ENCODE results near the gene ERC2. TPM values are rescaled to one million over a fixed set of nuclear protein-coding genes. Genes with fewer than 3 reads are reported as not detected.

ERC2 gene
- polyA plus RNA-seq, 2 of the 4 experiments (the other 2 are of a cell fraction), result 0.16 TPM; not detected in 1

DNA sequence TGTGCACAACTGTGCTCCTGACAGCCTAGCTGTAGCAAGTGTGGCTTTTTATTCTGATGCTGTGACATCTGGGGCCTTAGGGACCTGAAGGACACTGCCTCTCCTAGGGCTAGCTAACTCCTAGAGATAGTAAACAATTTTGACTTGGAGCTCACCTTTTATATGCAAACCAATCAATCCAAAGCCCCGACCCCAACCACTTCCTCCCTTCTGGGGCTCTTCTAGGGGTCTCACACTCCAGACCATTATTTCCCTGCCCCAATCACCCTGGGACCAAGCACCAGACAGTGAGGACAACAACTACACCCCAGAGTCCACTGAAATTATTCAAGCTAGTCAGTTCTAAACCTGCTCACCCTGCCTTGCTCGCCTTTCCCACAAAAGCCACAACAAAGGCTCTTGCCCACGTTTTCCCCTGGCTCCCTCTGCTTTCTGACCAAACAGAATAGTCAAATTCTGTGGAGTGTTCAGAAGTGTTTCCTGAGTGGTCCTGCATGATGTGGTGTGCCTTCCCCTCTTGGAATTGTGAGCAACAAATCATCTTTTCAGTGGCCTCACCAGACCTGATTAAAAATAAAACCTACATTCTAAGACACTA, 897.0 kb downstream of the ERC2 start:
- 10% methylated on average over 3 of the region's 3 CpGs for WGBS (ENCODE audit: missing lambda C conversion rate)
- no peak overlapping the region for H3K27ac ChIP-seq
- CTCF ChIA-PET, result no interaction called here
- no peaks in the 10 kb centered on the region for H3K9me3 ChIP-seq
- no peaks in the 10 kb centered on the region for H3K4me1 ChIP-seq
- FAIRE-seq (no peak), ATAC-seq (no peak), DNase-seq (ENCODE audit: low read depth in 1 of 2, low spot score in 1 of 2) (no peak)
- TF ChIP-seq ESRRA (IDR thresholded peaks at IDR 0.05; ENCODE audit: borderline replicate concordance, low read length) (no peak), POLR2AphosphoS2 (conservative IDR thresholded peaks at IDR 0.05; ENCODE audit: low read length) (no peak), PHF8 (IDR thresholded peaks at IDR 0.05; ENCODE audit: borderline replicate concordance, low read depth) (no peak), GATA3 (IDR thresholded peaks at IDR 0.05; ENCODE audit: borderline replicate concordance) (no peak), RAD21 (conservative IDR thresholded peaks at IDR 0.05 in 1 of 2, IDR thresholded peaks at IDR 0.05 in 1 of 2) (no peak), ZFP36 (IDR thresholded peaks at IDR 0.05; ENCODE audit: borderline replicate concordance, partially characterized antibody) (no peak), HOXB13 (CRISPR knock-in tag; IDR thresholded peaks at IDR 0.05; ENCODE audit: low read depth) (no peak), HOXA7 (CRISPR knock-in tag; IDR thresholded peaks at IDR 0.05) (no peak), CHD2 (IDR thresholded peaks at IDR 0.05; ENCODE audit: low read length, partially characterized antibody) (no peak), HOXB5 (CRISPR knock-in tag; IDR thresholded peaks at IDR 0.05) (no peak), JUN (IDR thresholded peaks at IDR 0.05) (no peak)
- no peak overlapping the region for H3K4me2 ChIP-seq
- H3K4me3 ChIP-seq, result no peak overlapping the region
- POLR2A ChIA-PET, result no interaction called here

DNA sequence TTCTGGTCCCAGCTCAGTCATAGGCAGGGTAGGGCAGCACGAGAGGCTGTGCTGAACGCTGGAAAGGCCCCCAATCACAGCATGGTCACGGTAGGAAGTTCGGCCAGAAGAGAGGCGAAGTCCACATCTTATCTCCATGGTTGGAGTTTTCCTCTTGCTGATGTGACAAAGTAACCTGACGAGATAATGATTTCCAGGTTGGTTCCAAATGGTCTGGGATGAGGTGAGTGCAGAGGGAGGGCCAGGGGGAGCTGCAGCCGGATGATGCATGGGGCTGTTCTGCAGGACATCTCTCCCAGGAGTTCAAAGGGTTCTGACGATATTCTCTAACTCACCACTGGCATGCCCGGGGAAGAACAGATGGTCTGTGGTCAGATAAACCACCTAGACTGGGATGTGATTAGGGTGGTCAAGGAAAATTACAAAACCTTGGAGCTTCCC, 898.0 kb downstream of the ERC2 start:
- H3K4me2 ChIP-seq, result no peak overlapping the region
- WGBS (ENCODE audit: missing lambda C conversion rate), result 55% methylated on average over 3 of the region's 9 CpGs
- H3K9me3 ChIP-seq, result no peaks in the 10 kb centered on the region
- TF ChIP-seq, protein P1, sequence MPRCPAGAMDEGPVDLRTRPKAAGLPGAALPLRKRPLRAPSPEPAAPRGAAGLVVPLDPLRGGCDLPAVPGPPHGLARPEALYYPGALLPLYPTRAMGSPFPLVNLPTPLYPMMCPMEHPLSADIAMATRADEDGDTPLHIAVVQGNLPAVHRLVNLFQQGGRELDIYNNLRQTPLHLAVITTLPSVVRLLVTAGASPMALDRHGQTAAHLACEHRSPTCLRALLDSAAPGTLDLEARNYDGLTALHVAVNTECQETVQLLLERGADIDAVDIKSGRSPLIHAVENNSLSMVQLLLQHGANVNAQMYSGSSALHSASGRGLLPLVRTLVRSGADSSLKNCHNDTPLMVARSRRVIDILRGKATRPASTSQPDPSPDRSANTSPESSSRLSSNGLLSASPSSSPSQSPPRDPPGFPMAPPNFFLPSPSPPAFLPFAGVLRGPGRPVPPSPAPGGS (IDR thresholded peaks at IDR 0.05), result no peak
- TF ChIP-seq, protein P2, sequence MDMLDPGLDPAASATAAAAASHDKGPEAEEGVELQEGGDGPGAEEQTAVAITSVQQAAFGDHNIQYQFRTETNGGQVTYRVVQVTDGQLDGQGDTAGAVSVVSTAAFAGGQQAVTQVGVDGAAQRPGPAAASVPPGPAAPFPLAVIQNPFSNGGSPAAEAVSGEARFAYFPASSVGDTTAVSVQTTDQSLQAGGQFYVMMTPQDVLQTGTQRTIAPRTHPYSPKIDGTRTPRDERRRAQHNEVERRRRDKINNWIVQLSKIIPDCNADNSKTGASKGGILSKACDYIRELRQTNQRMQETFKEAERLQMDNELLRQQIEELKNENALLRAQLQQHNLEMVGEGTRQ (IDR thresholded peaks at IDR 0.05), result no peak
- no peak for TF ChIP-seq SREBF2 (IDR thresholded peaks at IDR 0.05)
- TF ChIP-seq CEBPB (IDR thresholded peaks at IDR 0.05), result no peak
- no peak for TF ChIP-seq HEYL (CRISPR knock-in tag; IDR thresholded peaks at IDR 0.05)
- no peak for TF ChIP-seq TP53 (CRISPR knock-in tag; IDR thresholded peaks at IDR 0.05)
- DNase-seq (ENCODE audit: low read depth in 1 of 2, low spot score in 1 of 2), result no peak
- no peak for ATAC-seq
- CTCF ChIA-PET, result no interaction called here
- H3K27ac ChIP-seq, result no peak overlapping the region
- no peak for FAIRE-seq
- POLR2A ChIA-PET, result no interaction called here
- no peak overlapping the region for H3K4me3 ChIP-seq
- H3K4me1 ChIP-seq, result no peaks in the 10 kb centered on the region

DNA sequence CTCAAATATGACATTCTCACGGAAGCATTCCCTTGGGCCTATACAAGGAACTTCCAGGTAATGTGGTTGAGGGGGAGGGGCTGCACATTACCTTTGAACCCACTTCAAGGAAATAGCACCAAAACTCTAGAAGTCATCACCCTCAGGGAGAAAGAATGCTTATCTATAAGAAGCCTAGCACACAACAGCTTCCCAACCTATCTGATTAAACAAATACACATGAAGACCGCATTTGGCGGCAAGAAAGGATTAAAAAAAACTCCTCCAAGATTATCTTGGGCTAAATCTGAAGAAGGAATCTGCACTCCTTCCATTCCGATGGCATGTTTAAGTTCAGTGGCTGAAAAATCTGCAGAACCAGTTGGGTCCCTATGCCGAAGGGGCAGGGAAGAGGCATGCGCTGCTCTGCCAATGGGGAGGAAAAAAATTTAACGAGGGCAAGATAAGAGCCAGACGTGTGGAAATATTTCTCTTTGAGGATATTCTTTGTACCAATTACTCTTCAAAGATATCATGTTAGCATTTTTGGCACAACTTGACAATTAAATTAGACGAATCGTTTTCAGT, 899.2 kb downstream of the ERC2 start:
- WGBS (ENCODE audit: missing lambda C conversion rate), result 55% methylated on average over 10 of the region's 10 CpGs
- FAIRE-seq (no peak), ATAC-seq (no peak), DNase-seq (ENCODE audit: low read depth in 1 of 2, low spot score in 1 of 2) (no peak)
- ChIA-PET POLR2A (no interaction called here), CTCF (no interaction called here)
- Histone ChIP-seq H3K27ac (no peak overlapping the region), H3K4me3 (no peak overlapping the region), H3K4me1 (no peaks in the 10 kb centered on the region), H3K9me3 (no peaks in the 10 kb centered on the region), H3K4me2 (no peak overlapping the region)
- no peak for TF ChIP-seq JUNB (IDR thresholded peaks at IDR 0.05)
- no peak for TF ChIP-seq MAZ (IDR thresholded peaks at IDR 0.05; ENCODE audit: borderline replicate concordance, low read depth, low read length)
- TF ChIP-seq POLR2AphosphoS2 (conservative IDR thresholded peaks at IDR 0.05; ENCODE audit: low read length), result no peak
- TF ChIP-seq CEBPB (IDR thresholded peaks at IDR 0.05), result no peak
- no peak for TF ChIP-seq HEYL (CRISPR knock-in tag; IDR thresholded peaks at IDR 0.05)
